Neuronal stem cell (in vitro differentiated cells): ENCODE measurements around the gene MANSC1.

Experiments used
- DNase-seq: peaks from one replicate; pipeline ENCODE4 v3.0.0-alpha.2; 2013; ENCODE audit warnings: low spot score
- H2AFZ ChIP-seq: one replicate; pipeline ENCODE4 v1.6.1; 2013; ENCODE audit warnings: mild to moderate bottlenecking, low read length, inconsistent platforms
- H2AK5ac ChIP-seq: 2 replicates; pipeline ENCODE4 v1.6.1; 2013; ENCODE audit warnings: low read depth, mild to moderate bottlenecking, inconsistent platforms, low read length, moderate library complexity, mixed read lengths
- H2BK120ac ChIP-seq: 2 replicates; pipeline ENCODE4 v1.6.1; 2013; ENCODE audit warnings: low read depth, mild to moderate bottlenecking, inconsistent platforms, low read length, moderate library complexity, mixed read lengths
- H2BK12ac ChIP-seq: one replicate; pipeline ENCODE4 v1.6.1; 2013; ENCODE audit warnings: low read length, inconsistent platforms
- H2BK15ac ChIP-seq: 2 replicates; pipeline ENCODE4 v1.6.1; 2013; ENCODE audit warnings: mild to moderate bottlenecking, low read length, inconsistent platforms, mixed read lengths
- H2BK5ac ChIP-seq: one replicate; pipeline ENCODE4 v1.6.1; 2013; ENCODE audit warnings: inconsistent platforms, mild to moderate bottlenecking, low read length, moderate library complexity
- H3K14ac ChIP-seq: one replicate; pipeline ENCODE4 v1.6.1; 2013; ENCODE audit warnings: low read length, inconsistent platforms
- H3K18ac ChIP-seq: 2 replicates; pipeline ENCODE4 v1.6.1; 2013; ENCODE audit warnings: low read length, inconsistent platforms
- H3K23ac ChIP-seq: 2 replicates; pipeline ENCODE4 v1.6.1; 2013; ENCODE audit warnings: low read depth, mild to moderate bottlenecking, mixed read lengths, low read length, inconsistent platforms; ENCODE audit not compliant: poor library complexity
- H3K27ac ChIP-seq: replicated peaks from 3 replicates; pipeline ENCODE4 v1.5.1; 2013; ENCODE audit warnings: low read length, inconsistent platforms
- H3K27me3 ChIP-seq, 3 experiments: 2 replicates each; pipeline ENCODE4 v1.6.1; 2013; ENCODE audit warnings: low read length in 3 of 3, mild to moderate bottlenecking in 2 of 3, inconsistent platforms in 1 of 3, low read depth in 1 of 3, mixed read lengths in 1 of 3, moderate library complexity in 1 of 3; ENCODE audit not compliant: control insufficient read depth in 3 of 3, insufficient read depth in 3 of 3
- H3K36me3 ChIP-seq, 2 donors: replicated peaks in 1 of 2; 2 replicates each; pipeline ENCODE4 v1.6.1; 2013; ENCODE audit warnings: low read length in 2 of 2; ENCODE audit not compliant: control insufficient read depth in 2 of 2, insufficient read depth in 2 of 2
- H3K4ac ChIP-seq: 2 replicates; pipeline ENCODE4 v1.6.1; 2013; ENCODE audit warnings: inconsistent platforms, mild to moderate bottlenecking, low read length, moderate library complexity
- H3K4me1 ChIP-seq, 2 donors: 1 replicate in 1 of 2; 2 replicates in 1 of 2; pipeline ENCODE4 v1.6.1; 2013; ENCODE audit warnings: low read length in 2 of 2, low read depth in 1 of 2; ENCODE audit not compliant: control insufficient read depth in 2 of 2, insufficient read depth in 1 of 2
- H3K4me2 ChIP-seq: one replicate; pipeline ENCODE4 v1.6.1; 2013; ENCODE audit warnings: mild to moderate bottlenecking, low read length, inconsistent platforms; ENCODE audit not compliant: insufficient read depth, poor library complexity, severe bottlenecking
- H3K4me3 ChIP-seq, 2 donors: 2 replicates each; pipeline ENCODE4 v1.5.1; 2013; ENCODE audit warnings: low read length in 2 of 2, mild to moderate bottlenecking in 2 of 2, inconsistent platforms in 1 of 2, moderate library complexity in 1 of 2
- H3K79me1 ChIP-seq: one replicate; pipeline ENCODE4 v1.6.1; 2013; ENCODE audit warnings: low read depth, mild to moderate bottlenecking, inconsistent platforms, low read length, moderate library complexity
- H3K9ac ChIP-seq: one replicate; pipeline ENCODE4 v1.6.1; 2013; ENCODE audit warnings: mild to moderate bottlenecking, low read depth, low read length, inconsistent platforms; ENCODE audit not compliant: poor library complexity
- H3K9me3 ChIP-seq, 2 donors: replicated peaks in 1 of 2; 2 replicates each; pipeline versions ENCODE3 to v1.6.1; 2013; ENCODE audit warnings: low read length in 2 of 2, mild to moderate bottlenecking in 2 of 2, inconsistent platforms in 1 of 2, low read depth in 1 of 2, mixed read lengths in 1 of 2, moderate library complexity in 1 of 2; ENCODE audit not compliant: control insufficient read depth in 2 of 2, insufficient read depth in 1 of 2
- H4K8ac ChIP-seq: one replicate; pipeline ENCODE4 v1.6.1; 2013; ENCODE audit warnings: low read depth, mild to moderate bottlenecking, inconsistent platforms, low read length, moderate library complexity
- H4K91ac ChIP-seq: one replicate; pipeline ENCODE4 v1.6.1; 2013; ENCODE audit warnings: low read length, low read depth, mild to moderate bottlenecking, inconsistent platforms; ENCODE audit not compliant: poor library complexity
- WGBS, 2 donors: extraction: QIAGEN DNeasy Blood & Tissue Kit; methylation state at CpG; one replicate each; pipeline ENCODE4 v1.1.7; 2013; ENCODE audit warnings: missing lambda C conversion rate in 2 of 2, mixed read lengths in 1 of 2; ENCODE audit not compliant: insufficient read length in 2 of 2, insufficient replicate concordance in 1 of 2; ENCODE audit errors: extremely low coverage in 2 of 2; 5-methylcytosine and 5-hydroxymethylcytosine counted together

MANSC1 gene

DNA sequence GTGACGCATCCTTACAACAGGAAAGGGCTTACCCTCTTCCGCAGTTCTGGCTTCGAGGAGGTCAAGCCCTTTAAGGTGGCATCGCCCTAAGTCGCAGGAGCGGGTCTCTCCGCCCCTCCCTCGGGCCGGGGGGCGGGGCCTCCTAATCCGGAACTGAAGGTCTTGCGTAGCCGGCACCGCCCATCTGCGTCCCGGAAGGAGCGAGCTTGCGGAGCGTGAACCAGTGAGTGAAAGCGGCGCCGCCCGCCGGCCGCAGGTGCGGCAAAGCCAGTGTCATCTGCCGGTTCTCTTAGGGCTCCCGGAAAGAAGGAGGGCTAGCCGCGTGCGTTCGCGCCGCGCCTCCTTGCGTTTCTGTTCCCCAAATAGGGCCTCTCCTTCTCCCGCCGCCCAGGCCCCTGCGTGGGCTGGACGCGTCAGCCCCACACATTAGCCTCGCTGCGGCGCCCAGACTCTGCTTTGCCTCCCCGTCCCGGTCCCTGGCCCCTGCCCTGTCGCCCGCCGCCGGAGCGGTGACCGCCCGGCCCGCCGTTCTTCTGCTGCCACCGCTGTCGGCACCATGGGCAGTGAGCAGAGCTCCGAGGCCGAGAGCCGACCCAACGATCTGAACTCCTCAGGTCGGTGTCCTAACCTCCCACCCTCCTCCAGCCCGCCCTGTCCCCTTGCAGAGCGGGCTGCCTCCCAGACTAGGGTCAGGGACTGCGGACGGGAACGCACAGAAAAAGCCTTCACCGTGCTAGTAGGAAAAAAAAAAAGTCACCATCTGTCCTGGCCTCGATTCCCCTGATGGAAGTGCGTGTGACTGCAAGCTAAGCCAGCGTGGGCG lies 7.1 kb upstream of the MANSC1 start, which contains the start of gene BORCS5:
Gene BORCS5 (plus strand): TSS at position 183 of the 823 bp plus-strand sequence. CDS start 374 bp downstream, at position 557.
- WGBS, 2 donors = no CpG with 5 or more reads among the region's 72 CpGs
- peak within 1 kb of the TSS; percentile 3 for H2AK5ac ChIP-seq
- no peak within 1 kb of the TSS for H2BK12ac ChIP-seq
- H3K18ac ChIP-seq = peak within 1 kb of the TSS; percentile 71
- H4K91ac ChIP-seq = no peak within 1 kb of the TSS
- H4K8ac ChIP-seq = no peak within 1 kb of the TSS
- peak within 1 kb of the TSS; percentile 74 for H2BK15ac ChIP-seq
- no peaks in the 10 kb centered on the region for H3K79me1 ChIP-seq
- H3K27me3 ChIP-seq = no peaks in the 10 kb centered on the region
- peak within 1 kb of the TSS; percentile 96 for H3K23ac ChIP-seq
- H3K4me2 ChIP-seq = peak within 1 kb of the TSS; percentile 88
- H3K36me3 ChIP-seq = no peaks in the 10 kb centered on the region
- no peak within 1 kb of the TSS for H3K4ac ChIP-seq
- no peak within 1 kb of the TSS for H3K14ac ChIP-seq
- H3K4me3 ChIP-seq = peak within 1 kb of the TSS; percentile 81 to 96
- H3K4me1 ChIP-seq = peaks cover 0 to 2% of the 10 kb centered on the region in 2 donors
- no peak within 1 kb of the TSS for H2BK5ac ChIP-seq
- H3K9ac ChIP-seq = peak within 1 kb of the TSS; percentile 97
- no peaks in the 10 kb centered on the region for H3K9me3 ChIP-seq
- DNase-seq = peak; percentile 88
- H2BK120ac ChIP-seq = no peak within 1 kb of the TSS
- peak within 1 kb of the TSS; percentile 97 for H2AFZ ChIP-seq
- peak within 1 kb of the TSS; percentile 82 for H3K27ac ChIP-seq

DNA sequence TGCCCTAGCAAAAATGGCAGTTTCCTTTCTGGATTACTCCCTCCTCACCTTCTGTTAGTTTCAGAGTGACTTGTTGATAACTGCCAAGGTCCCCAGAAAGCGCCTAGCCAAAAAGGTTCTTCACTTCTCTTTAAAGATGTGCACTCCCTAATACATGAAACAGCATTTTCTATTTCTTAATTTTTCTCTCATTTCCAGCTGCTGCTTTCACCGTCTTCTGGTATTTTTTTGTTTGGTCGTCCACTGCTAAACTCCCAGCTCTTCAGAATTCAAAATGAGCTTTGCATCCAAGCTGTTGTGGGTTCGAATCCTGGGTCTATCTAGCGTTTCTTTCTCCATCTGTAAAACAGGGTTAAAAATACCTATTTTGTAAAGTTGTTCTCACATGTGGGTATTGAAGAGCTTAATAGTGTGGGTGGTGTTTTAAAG lies 6.4 kb upstream of the MANSC1 start:
- H3K36me3 ChIP-seq = no peaks in the 10 kb centered on the region
- no peak overlapping the region for H3K27ac ChIP-seq
- no peak overlapping the region for H3K14ac ChIP-seq
- no peaks in the 10 kb centered on the region for H3K9me3 ChIP-seq
- no CpG with 5 or more reads among the region's 5 CpGs for WGBS, 2 donors
- no peak overlapping the region for H3K23ac ChIP-seq
- no peak overlapping the region for H3K9ac ChIP-seq
- H3K4me3 ChIP-seq = peak overlapping the region in 1 of 2 donors; percentile 81
- DNase-seq = no peak
- H3K4me2 ChIP-seq = peak overlapping the region; percentile 29
- no peak overlapping the region for H2BK5ac ChIP-seq
- no peak overlapping the region for H3K4ac ChIP-seq
- no peak overlapping the region for H4K8ac ChIP-seq
- H3K79me1 ChIP-seq = no peaks in the 10 kb centered on the region
- H3K4me1 ChIP-seq = peaks cover 0 to 2% of the 10 kb centered on the region in 2 donors
- H3K18ac ChIP-seq = no peak overlapping the region
- no peak overlapping the region for H4K91ac ChIP-seq
- H2BK12ac ChIP-seq = no peak overlapping the region
- H3K27me3 ChIP-seq = no peaks in the 10 kb centered on the region
- H2AK5ac ChIP-seq = no peak overlapping the region
- no peak overlapping the region for H2BK15ac ChIP-seq
- no peak overlapping the region for H2BK120ac ChIP-seq
- peak overlapping the region; percentile 97 for H2AFZ ChIP-seq

DNA sequence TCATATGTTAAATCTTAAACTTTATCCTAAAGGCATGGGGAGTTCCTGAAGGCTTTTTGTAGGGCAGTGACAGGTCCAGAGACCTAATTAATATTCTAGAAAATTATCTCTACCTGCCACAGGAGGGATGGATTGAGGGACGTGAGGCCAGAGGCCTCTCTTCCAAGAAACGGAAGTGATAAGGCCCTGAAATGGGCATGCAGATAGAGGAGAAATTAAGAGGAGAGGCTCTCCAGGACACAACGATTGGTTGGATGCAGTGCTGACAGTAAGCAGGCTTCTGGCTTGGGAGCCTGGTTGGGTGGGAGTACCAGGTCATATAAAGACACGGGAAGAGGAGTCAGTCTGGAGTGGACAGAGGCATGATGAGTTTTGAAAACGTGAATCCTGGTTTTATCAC lies 3.8 kb upstream of the MANSC1 start:
- WGBS, 2 donors = no CpG with 5 or more reads among the region's 5 CpGs
- H3K9ac ChIP-seq = no peak overlapping the region

DNA sequence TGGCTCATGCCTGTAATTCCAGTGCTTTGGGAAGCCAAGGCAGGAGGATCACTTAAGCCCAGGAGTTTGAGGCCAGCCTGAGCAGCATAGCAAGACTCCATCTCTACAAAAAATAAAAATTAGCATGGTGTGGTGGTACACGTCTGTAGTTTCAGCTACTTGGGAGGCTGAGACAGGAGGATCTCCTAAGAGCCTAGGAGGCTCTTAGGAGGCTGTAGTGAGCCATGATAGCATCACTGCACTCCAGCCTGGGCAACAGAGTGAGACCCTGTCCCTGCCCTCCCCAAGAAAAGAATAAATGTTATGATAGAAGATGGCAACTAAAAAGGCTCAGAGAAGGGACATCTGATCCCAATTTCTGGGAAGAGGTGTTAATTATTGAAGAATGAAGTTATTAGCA lies 3.2 kb upstream of the MANSC1 start:
- no CpG with 5 or more reads among the region's 1 CpG for WGBS, 2 donors
- no peak overlapping the region for H3K4ac ChIP-seq

More for the DNA sequence above, 3.8 kb upstream of the MANSC1 start:
- no peaks in the 10 kb centered on the region for H3K36me3 ChIP-seq
- H3K4ac ChIP-seq = no peak overlapping the region
- no peak overlapping the region for H3K4me2 ChIP-seq
- no peak overlapping the region for H2AK5ac ChIP-seq
- H4K91ac ChIP-seq = no peak overlapping the region
- no peak overlapping the region for H3K23ac ChIP-seq
- H2BK15ac ChIP-seq = no peak overlapping the region
- H2BK120ac ChIP-seq = no peak overlapping the region
- H3K4me3 ChIP-seq = no peak overlapping the region
- no peak overlapping the region for H3K18ac ChIP-seq
- no peak for DNase-seq
- no peak overlapping the region for H3K14ac ChIP-seq
- H2BK12ac ChIP-seq = no peak overlapping the region
- no peaks in the 10 kb centered on the region for H3K79me1 ChIP-seq
- no peaks in the 10 kb centered on the region for H3K27me3 ChIP-seq
- H4K8ac ChIP-seq = no peak overlapping the region
- peak overlapping the region; percentile 12 for H2AFZ ChIP-seq
- peaks cover 3 to 9% of the 10 kb centered on the region in 2 donors for H3K4me1 ChIP-seq
- no peak overlapping the region for H2BK5ac ChIP-seq
- no peaks in the 10 kb centered on the region for H3K9me3 ChIP-seq
- H3K27ac ChIP-seq = no peak overlapping the region

More for the DNA sequence above, 3.2 kb upstream of the MANSC1 start:
- Histone ChIP-seq H3K4me1 (peaks cover 3 to 7% of the 10 kb centered on the region in 2 donors), H3K9ac (no peak overlapping the region), H3K14ac (no peak overlapping the region), H3K27ac (no peak overlapping the region), H2AK5ac (no peak overlapping the region), H2BK15ac (no peak overlapping the region), H2BK120ac (no peak overlapping the region), H3K79me1 (no peaks in the 10 kb centered on the region), H3K4me3 (no peak overlapping the region), H4K8ac (no peak overlapping the region), H3K36me3 (no peaks in the 10 kb centered on the region), H3K4me2 (no peak overlapping the region), H4K91ac (no peak overlapping the region), H3K18ac (no peak overlapping the region), H2BK5ac (no peak overlapping the region), H2BK12ac (peak overlapping the region; percentile 30), H2AFZ (no peak overlapping the region), H3K9me3 (no peaks in the 10 kb centered on the region), H3K23ac (no peak overlapping the region), H3K27me3 (no peaks in the 10 kb centered on the region)
- DNase-seq = no peak
